Measurements from ENCODE around the gene S100A14. TPM values are rescaled to one million over a fixed set of nuclear protein-coding genes. Genes with fewer than 3 reads are reported as not detected.

S100A14 gene
- total and polyA plus RNA-seq, 2 of the 13 experiments (the other 11 are each of a cell fraction or from before 2014, with no cell fraction given) = 1.4 to 7.7 TPM

DNA sequence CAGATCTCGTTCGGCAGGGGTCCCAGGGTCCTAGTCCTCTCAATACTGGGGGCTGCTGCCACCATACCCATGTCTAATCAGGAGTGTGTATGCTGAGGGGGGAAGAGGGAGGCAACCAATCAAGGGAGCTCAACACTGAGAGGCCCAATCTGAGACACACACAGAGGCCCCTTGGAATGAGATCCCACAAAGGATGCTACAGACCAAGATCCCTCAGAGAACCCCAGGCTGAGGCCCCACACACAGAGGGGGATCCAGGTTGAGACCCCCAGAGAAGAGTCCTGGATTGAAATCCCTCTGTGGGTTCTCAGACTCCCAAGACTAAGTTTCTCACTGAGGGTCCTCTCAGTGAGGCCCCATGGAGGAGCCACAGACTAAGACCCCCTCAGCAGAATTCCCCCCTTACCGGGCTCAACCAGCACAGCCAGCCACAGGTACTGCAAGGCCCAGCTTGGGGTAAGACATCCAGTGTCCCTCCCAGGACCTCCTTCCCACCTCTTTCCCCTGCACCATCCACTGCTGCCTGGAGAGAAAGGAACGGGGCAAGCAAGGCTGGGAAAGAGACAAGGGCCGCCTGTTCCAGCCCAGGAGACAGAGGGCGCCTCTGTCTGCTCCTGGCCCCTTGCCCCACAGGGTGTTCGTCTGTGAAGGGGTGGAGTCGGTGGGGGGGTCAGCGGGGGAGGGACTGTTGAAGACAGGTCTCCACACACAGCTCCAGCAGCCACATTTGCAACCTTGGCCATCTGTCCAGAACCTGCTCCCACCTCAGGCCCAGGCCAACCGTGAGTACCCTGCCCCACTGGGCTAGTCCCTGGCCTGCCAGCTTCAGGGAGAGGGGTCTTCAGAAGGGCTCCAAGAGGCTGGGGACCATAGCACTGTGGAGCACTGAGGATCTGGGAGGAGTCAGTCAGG is 11.8 kb upstream of the S100A14 start, which contains the start of gene S100A1 (continued):
- TF ChIP-seq, protein P1, sequence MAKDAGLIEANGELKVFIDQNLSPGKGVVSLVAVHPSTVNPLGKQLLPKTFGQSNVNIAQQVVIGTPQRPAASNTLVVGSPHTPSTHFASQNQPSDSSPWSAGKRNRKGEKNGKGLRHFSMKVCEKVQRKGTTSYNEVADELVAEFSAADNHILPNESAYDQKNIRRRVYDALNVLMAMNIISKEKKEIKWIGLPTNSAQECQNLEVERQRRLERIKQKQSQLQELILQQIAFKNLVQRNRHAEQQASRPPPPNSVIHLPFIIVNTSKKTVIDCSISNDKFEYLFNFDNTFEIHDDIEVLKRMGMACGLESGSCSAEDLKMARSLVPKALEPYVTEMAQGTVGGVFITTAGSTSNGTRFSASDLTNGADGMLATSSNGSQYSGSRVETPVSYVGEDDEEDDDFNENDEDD (CRISPR knock-in tag; IDR thresholded peaks at IDR 0.05; ENCODE audit: borderline replicate concordance) = no peak
- TF ChIP-seq MXD4 (CRISPR knock-in tag; IDR thresholded peaks at IDR 0.05) = no peak
- TF ChIP-seq, protein P2, sequence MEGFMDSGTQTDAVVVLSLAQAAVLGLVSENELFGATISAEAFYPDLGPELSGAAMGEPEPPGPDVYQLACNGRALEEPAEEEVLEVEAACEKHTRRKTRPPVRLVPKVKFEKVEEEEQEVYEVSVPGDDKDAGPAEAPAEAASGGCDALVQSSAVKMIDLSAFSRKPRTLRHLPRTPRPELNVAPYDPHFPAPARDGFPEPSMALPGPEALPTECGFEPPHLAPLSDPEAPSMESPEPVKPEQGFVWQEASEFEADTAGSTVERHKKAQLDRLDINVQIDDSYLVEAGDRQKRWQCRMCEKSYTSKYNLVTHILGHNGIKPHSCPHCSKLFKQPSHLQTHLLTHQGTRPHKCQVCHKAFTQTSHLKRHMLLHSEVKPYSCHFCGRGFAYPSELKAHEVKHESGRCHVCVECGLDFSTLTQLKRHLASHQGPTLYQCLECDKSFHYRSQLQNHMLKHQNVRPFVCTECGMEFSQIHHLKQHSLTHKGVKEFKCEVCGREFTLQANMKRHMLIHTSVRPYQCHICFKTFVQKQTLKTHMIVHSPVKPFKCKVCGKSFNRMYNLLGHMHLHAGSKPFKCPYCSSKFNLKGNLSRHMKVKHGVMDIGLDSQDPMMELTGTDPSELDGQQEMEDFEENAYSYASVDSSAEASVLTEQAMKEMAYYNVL (CRISPR knock-in tag; IDR thresholded peaks at IDR 0.05; ENCODE audit: borderline replicate concordance) = no peak
- no peak for TF ChIP-seq MAZ (IDR thresholded peaks at IDR 0.05; ENCODE audit: borderline replicate concordance, low read depth, low read length)
- TF ChIP-seq MAZ (CRISPR knock-in tag; IDR thresholded peaks at IDR 0.05; ENCODE audit: low read depth) = 0 out of 2 replicates have a peak, but pooled peaks have one; percentile 5
- TF ChIP-seq CREM (IDR thresholded peaks at IDR 0.05) = no peak
- no peak for TF ChIP-seq CREM (CRISPR knock-in tag; IDR thresholded peaks at IDR 0.05)
- TF ChIP-seq PAWR (CRISPR knock-in tag; IDR thresholded peaks at IDR 0.05; ENCODE audit: borderline replicate concordance) = no peak
- TF ChIP-seq TP53 (CRISPR knock-in tag; conservative IDR thresholded peaks at IDR 0.05) = no peak
- TF ChIP-seq, protein P3, sequence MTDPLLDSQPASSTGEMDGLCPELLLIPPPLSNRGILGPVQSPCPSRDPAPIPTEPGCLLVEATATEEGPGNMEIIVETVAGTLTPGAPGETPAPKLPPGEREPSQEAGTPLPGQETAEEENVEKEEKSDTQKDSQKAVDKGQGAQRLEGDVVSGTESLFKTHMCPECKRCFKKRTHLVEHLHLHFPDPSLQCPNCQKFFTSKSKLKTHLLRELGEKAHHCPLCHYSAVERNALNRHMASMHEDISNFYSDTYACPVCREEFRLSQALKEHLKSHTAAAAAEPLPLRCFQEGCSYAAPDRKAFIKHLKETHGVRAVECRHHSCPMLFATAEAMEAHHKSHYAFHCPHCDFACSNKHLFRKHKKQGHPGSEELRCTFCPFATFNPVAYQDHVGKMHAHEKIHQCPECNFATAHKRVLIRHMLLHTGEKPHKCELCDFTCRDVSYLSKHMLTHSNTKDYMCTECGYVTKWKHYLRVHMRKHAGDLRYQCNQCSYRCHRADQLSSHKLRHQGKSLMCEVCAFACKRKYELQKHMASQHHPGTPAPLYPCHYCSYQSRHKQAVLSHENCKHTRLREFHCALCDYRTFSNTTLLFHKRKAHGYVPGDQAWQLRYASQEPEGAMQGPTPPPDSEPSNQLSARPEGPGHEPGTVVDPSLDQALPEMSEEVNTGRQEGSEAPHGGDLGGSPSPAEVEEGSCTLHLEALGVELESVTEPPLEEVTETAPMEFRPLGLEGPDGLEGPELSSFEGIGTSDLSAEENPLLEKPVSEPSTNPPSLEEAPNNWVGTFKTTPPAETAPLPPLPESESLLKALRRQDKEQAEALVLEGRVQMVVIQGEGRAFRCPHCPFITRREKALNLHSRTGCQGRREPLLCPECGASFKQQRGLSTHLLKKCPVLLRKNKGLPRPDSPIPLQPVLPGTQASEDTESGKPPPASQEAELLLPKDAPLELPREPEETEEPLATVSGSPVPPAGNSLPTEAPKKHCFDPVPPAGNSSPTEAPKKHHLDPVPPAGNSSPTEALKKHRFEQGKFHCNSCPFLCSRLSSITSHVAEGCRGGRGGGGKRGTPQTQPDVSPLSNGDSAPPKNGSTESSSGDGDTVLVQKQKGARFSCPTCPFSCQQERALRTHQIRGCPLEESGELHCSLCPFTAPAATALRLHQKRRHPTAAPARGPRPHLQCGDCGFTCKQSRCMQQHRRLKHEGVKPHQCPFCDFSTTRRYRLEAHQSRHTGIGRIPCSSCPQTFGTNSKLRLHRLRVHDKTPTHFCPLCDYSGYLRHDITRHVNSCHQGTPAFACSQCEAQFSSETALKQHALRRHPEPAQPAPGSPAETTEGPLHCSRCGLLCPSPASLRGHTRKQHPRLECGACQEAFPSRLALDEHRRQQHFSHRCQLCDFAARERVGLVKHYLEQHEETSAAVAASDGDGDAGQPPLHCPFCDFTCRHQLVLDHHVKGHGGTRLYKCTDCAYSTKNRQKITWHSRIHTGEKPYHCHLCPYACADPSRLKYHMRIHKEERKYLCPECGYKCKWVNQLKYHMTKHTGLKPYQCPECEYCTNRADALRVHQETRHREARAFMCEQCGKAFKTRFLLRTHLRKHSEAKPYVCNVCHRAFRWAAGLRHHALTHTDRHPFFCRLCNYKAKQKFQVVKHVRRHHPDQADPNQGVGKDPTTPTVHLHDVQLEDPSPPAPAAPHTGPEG (CRISPR knock-in tag; IDR thresholded peaks at IDR 0.05) = 0 out of 2 replicates have a peak, but pooled peaks have one; percentile 24
- TF ChIP-seq, protein P4, sequence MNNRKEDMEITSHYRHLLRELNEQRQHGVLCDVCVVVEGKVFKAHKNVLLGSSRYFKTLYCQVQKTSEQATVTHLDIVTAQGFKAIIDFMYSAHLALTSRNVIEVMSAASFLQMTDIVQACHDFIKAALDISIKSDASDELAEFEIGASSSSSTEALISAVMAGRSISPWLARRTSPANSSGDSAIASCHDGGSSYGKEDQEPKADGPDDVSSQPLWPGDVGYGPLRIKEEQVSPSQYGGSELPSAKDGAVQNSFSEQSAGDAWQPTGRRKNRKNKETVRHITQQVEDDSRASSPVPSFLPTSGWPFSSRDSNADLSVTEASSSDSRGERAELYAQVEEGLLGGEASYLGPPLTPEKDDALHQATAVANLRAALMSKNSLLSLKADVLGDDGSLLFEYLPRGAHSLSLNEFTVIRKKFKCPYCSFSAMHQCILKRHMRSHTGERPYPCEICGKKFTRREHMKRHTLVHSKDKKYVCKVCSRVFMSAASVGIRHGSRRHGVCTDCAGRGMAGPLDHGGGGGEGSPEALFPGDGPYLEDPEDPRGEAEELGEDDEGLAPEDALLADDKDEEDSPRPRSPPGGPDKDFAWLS (CRISPR knock-in tag; IDR thresholded peaks at IDR 0.05; ENCODE audit: borderline replicate concordance) = 0 out of 2 replicates have a peak, but pooled peaks have one; percentile 46
- TF ChIP-seq POLR2AphosphoS5 (IDR thresholded peaks at IDR 0.05; ENCODE audit: low read depth, low read length) = peak; percentile 84
- TF ChIP-seq RARA (CRISPR knock-in tag; IDR thresholded peaks at IDR 0.05) = peak; percentile 9; the same call in 1 of the 2 replicates
- TF ChIP-seq FOXP1 (IDR thresholded peaks at IDR 0.05) = no peak
- TF ChIP-seq FOXP1 (CRISPR knock-in tag; IDR thresholded peaks at IDR 0.05) = no peak
- no peak for TF ChIP-seq MYNN (CRISPR knock-in tag; IDR thresholded peaks at IDR 0.05; ENCODE audit: low read depth)
- TF ChIP-seq ZNF232 (CRISPR knock-in tag; IDR thresholded peaks at IDR 0.05; ENCODE audit: borderline replicate concordance) = no peak
- TF ChIP-seq, protein P5, sequence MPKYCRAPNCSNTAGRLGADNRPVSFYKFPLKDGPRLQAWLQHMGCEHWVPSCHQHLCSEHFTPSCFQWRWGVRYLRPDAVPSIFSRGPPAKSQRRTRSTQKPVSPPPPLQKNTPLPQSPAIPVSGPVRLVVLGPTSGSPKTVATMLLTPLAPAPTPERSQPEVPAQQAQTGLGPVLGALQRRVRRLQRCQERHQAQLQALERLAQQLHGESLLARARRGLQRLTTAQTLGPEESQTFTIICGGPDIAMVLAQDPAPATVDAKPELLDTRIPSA (CRISPR knock-in tag; IDR thresholded peaks at IDR 0.05; ENCODE audit: borderline replicate concordance) = no peak

All from HepG2 (cell line).